Glomerular endothelial cell (primary cell): Measurements from ENCODE around the gene CAPN14. TPM values are rescaled to one million over a fixed set of nuclear protein-coding genes. Genes with fewer than 3 reads are reported as not detected.
"Not testable (repeated sequence)": the region's sequence is repeated elsewhere in the genome, so short reads cannot be mapped to it uniquely, and the experiment has no call there.

Experiments used
- DNase-seq: peaks from one replicate; pipeline ENCODE4 v3.0.0-alpha.2; 2011; ENCODE audit warnings: low read depth, low spot score; ENCODE audit errors: extremely low read depth
- total RNA-seq: library from RNA; depleted of rRNA; stranded (reverse); fragments of >200 nt; gene quantifications from 2 replicates; pipeline ENCODE4 v1.2.3, GENCODE V29; 2015

CAPN14 gene
- total RNA-seq, 1 donor from 2014 or later = 0.35 TPM

DNA sequence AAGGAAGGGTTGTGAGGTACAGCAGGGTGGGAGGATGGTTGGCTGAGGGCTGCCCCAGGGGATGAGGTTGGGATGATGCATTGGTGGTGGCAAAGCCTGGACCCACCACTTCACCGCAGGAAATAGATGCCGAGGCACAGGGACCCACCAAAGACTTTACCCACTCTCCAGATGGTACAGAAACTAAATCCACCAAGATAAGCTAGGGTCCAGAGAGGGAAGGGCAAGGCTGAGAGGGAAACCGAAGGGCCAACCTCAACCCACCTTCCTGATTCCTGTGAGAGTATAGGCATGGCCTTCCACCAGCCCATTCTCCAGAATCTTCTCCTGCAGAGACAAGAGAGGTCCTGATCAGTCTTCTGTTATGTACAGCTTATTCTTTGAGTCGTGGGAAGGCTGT lies 18.1 kb downstream of the CAPN14 start:
- no peak for DNase-seq

GRCh38 chr2:31197669-31198068 lies 19.6 kb downstream of the CAPN14 start:
- DNase-seq = no peak

DNA sequence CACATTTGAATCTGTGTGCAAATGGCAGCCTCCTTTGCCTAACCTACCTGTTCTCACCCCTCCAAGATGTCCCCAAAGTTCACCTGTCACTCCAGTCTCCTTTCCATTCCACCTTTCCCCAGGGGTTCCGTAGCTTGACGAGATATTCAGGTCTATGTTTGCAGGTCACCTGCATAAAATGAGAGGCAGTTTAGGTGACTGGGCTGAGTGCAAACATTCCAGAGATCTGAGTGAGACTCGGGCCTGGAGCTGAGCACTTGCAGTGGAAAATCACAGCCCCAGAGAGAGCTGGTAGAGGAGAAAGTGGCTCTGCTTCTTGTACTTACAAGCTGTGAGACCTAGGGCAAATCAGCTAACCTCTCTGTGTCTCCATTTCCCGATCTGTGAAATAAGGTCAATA lies 20.1 kb downstream of the CAPN14 start:
- no peak for DNase-seq

DNA sequence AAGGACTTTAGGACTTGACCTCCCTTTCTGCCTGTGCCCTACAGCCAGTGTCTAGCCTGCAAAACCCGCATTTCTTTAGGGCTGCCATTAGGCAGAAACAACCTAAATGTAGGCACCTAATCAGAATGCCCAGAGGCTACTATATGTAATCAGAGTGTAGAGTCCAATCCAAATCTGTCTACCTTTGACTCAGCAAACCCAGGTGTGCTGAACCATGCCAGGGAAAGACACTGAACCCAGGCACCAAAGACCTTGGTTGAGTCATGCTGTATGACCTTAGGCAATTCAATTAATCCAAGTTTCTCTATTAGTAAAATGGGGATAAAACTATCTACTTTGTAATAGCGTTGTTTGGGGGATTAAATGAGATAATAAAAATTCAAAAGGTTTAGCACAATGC lies 20.7 kb downstream of the CAPN14 start:
- no peak for DNase-seq

DNA sequence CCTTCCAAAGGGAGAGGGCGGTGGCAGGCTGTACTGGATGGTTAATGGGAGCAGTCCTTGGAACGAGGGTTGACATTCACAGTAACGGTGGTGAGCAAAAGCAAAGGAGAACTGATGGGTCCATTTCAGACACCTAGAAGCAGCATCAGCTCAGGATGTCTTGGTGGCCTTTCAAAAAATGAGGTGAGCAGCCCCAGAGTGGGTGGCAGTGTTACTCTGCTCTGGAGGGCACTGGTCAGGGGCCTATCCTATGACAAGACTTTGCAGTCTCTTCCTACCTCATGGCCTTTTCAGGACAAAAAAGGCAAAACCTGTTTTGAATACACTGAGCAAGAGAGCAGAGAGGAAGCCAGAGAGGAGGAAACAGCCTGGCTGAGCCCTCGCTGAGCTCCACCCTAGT lies 23.5 kb downstream of the CAPN14 start:
- DNase-seq = no peak

- no peak for DNase-seq
Measured at GRCh38 chr2:31192851-31193392, 24.4 kb downstream of the CAPN14 start.

GRCh38 chr2:31192396-31192795 lies 24.9 kb downstream of the CAPN14 start:
- no peak for DNase-seq

DNA sequence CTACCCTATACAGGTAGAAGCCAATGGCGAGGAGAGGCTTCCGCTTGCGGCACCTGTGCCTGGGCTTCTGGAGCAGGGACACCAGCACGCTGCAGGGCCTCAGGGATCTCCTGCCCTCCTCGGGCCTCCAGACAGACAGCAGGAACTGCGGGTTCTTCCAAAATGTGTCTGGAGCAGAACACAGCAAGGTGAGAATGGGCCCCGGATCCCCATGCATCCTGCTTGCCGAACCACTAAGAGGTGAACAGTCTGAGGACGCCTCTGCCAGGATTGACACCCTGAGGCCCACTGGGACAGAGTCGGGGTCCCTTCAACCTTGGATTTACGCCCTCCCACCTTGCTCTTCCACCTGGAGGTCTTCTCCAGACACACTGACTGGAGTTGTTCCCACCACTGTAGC lies 25.4 kb downstream of the CAPN14 start:
- DNase-seq = no peak

DNA sequence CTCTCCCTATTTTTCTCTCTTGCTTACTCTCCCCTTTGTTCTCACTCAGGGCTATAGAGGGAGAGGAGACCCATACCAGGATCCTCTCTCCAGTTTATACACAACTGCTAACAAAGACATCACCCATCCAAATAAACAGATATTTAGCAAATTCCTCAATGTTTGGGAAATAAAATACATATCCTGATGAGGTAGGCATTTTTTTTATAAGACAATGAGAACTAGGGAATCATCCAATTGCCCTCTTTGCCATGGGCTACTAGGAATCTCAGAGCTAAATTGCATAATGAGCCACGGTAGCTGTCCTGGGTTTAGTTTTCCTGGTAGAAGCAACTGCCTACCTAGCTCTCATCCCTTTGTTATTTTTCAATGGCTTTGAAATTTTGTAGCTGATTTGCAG lies 27.1 kb downstream of the CAPN14 start:
- DNase-seq = no peak

DNA sequence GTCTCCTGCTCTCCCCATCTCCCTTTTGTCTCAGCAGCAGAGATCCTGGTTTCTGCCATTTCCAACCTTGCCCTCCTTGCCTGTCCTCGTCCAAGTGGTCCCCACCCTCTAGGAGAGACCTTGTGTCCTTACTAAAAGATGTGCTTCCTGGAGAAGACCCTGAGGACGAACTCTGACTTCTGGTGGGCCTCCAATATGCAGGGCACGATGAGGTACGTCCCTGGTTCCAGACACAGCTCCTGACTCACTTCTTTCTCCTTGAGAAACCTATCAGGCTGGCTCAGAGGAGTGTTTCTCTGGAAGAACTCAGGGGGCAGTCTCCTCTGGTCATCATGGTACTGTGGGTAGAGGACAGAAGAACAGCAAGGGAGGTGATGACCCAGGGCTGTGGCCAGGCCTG lies 28.2 kb downstream of the CAPN14 start:
- no peak for DNase-seq

GRCh38 chr2:31188131-31188530 lies 29.2 kb downstream of the CAPN14 start:
- no peak for DNase-seq

GRCh38 chr2:31187166-31187565 lies 30.1 kb downstream of the CAPN14 start:
- DNase-seq = no peak

GRCh38 chr2:31183973-31184372 lies 33.3 kb downstream of the CAPN14 start:
- not testable (repeated sequence) for DNase-seq

DNA sequence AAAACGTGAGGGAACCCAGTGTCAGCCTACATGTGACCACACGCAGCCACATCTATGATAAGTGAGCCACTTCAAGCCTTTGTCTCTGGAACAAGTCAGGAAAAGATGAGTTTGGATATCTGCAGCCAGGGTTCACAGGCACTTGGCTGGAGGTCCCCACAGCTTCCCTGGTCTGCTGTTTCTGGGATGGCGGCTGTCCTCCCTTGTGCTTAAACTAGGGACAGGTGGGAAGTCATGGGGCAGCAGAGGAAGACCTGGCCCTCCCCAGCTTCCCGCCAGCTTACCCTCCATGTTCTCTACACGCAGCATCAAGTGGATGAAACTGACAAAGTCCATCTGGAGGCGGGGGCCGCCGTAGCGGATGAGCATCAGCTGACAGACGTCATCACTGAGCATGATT lies 40.6 kb downstream of the CAPN14 start:
- no peak for DNase-seq

DNA sequence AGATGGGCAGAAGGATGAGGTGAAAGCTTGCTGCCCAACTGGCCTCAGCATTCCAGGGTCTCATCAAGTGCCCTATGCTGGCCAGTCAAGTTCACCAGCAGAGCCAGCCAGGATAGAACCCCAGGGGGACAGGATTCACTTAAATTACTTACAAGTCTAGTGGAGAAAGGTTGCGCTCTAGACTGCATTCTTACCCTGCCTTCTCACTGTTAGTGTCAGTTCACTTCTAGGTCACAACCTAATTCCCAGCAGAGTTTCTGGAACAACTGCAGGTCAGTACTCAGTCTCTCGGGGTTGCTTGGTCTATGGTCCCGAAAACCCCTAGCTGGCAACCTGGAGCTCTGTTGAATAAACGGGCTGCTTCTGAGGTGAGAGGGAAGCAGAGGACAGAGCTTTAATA lies 46.2 kb downstream of the CAPN14 start:
- DNase-seq = no peak

GRCh38 chr2:31170071-31170698 lies 47.1 kb downstream of the CAPN14 start:
- no peak for DNase-seq

DNA sequence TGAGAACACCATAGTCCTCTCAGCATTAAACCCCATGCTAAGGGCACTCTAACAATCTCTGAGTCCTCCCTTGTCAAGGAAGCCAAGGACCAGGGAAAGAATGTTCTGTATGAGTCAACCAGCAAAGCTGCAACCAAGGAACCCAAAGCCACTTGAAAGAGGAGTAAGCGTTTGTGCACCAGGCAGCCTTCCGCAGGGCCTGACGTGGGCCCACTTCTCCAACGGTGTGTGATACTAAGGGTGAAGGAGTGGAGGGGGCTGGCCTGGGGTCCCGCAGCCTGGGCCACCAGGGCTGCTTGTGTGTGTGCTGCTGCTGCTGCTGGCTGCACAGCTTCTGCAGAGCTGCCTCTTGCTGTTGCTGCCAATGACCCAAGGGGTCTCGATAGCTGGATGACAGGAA lies 49.0 kb downstream of the CAPN14 start:
- DNase-seq = no peak

DNA sequence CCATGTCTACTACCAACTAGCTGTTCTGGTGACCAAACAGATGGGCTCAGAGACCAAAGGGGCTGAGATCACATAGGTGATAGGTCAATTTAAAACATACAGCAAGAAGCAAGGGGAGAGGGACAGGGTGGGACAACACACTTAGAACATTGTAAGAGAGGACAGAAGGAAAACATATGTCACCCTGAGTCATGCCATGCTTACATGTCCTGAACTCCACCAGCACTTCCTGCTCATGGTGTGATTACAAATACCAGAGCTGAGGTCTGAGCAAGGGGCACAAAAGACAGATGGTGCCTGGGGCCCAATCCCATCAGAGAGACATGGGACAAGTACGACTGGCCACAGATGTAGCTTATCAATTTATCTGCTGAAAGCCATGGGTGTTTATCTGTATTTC lies 50.4 kb downstream of the CAPN14 start:
- no peak for DNase-seq

GRCh38 chr2:31163011-31163539 lies 54.2 kb downstream of the CAPN14 start:
- DNase-seq = no peak

GRCh38 chr2:31161637-31162036 lies 55.7 kb downstream of the CAPN14 start:
- no peak for DNase-seq

GRCh38 chr2:31151501-31151900 lies 65.8 kb downstream of the CAPN14 start:
- no peak for DNase-seq

DNA sequence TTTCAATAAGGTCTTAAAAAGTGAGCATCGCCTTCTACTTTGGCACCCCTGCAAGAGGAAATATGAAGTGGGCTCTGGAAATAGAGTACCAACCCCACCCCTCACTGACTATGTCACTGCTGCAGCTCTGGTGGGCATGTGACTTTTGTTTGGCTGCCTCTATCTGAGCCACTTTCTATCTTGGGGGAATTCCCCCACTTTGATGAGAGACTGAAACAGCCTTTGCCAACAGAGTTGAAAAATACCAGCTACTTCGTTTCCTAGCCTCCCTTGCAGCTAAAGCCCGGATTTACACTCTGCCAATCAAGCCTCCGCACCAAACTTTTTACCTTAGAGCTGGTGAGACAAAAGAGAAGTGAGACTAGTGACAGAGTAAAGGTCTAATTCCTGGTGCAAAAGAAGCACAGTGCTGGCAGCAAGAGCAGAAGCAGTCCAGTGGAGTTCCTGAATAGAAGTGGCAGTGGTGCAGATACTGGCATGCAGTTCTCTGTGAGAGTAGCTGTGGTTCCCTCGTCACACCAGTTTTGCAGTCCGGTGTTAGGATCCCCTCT lies 67.1 kb downstream of the CAPN14 start:
- DNase-seq = no peak
